Lung microvascular endothelial cell (primary cell): Measurements from ENCODE around the gene MAP1LC3A. TPM values are rescaled to one million over a fixed set of nuclear protein-coding genes. Genes with fewer than 3 reads are reported as not detected.
"Not testable (repeated sequence)": the region's sequence is repeated elsewhere in the genome, so short reads cannot be mapped to it uniquely, and the experiment has no call there.

Experiments used
- DNase-seq, 2 donors: peaks; one replicate each; pipeline versions ENCODE4 v3.0.0 to v3.0.0-alpha.2; 2010; ENCODE audit warnings: low read depth in 2 of 2
- total RNA-seq: library from RNA; depleted of rRNA; stranded (reverse); fragments of >200 nt; gene quantifications from 2 replicates; pipeline ENCODE4 v1.2.1, GENCODE V29; 2014

MAP1LC3A gene
- total RNA-seq, result 19.0 and 38.7 TPM in 2 replicates

- peak; percentile 97 to 99 for DNase-seq
Measured at GRCh38 chr20:34558320-34559218, at the start of gene MAP1LC3A. Gene MAP1LC3A (plus strand): TSS chr20:34558718. CDS start chr20:34558869, 151 bp downstream.

GRCh38 chr20:34510575-34510974 lies 47.9 kb upstream of the MAP1LC3A start:
- DNase-seq, result no peak

- DNase-seq, result no peak
Measured at GRCh38 chr20:34511891-34512265, 46.6 kb upstream of the MAP1LC3A start.

GRCh38 chr20:34512266-34512954 lies 46.1 kb upstream of the MAP1LC3A start:
- DNase-seq, result peak; percentile 20 to 67

GRCh38 chr20:34512955-34513419 lies 45.5 kb upstream of the MAP1LC3A start:
- DNase-seq, result peak in 1 of 2 donors; percentile 53

GRCh38 chr20:34514034-34514433 lies 44.5 kb upstream of the MAP1LC3A start:
- not testable (repeated sequence) for DNase-seq

GRCh38 chr20:34514897-34515483 lies 43.5 kb upstream of the MAP1LC3A start:
- DNase-seq, result peak in 1 of 2 donors; percentile 52

GRCh38 chr20:34515484-34516246 lies 42.9 kb upstream of the MAP1LC3A start:
- DNase-seq, result peak in 1 of 2 donors; percentile 55

- peak; percentile 97 to 98 for DNase-seq
Measured at GRCh38 chr20:34516247-34517113, 42.0 kb upstream of the MAP1LC3A start, which contains the start of gene DYNLRB1. Gene DYNLRB1 (plus strand): TSS chr20:34516422. CDS start chr20:34516459, 37 bp downstream.

- DNase-seq, result no peak
Measured at GRCh38 chr20:34517114-34517505, 41.4 kb upstream of the MAP1LC3A start.

GRCh38 chr20:34518863-34519262 lies 39.7 kb upstream of the MAP1LC3A start:
- not testable (repeated sequence) for DNase-seq

GRCh38 chr20:34519841-34520240 lies 38.7 kb upstream of the MAP1LC3A start:
- not testable (repeated sequence) for DNase-seq

GRCh38 chr20:34522969-34523871 lies 35.3 kb upstream of the MAP1LC3A start:
- peak; percentile 71 to 72 for DNase-seq

GRCh38 chr20:34524426-34524825 lies 34.1 kb upstream of the MAP1LC3A start:
- DNase-seq, result no peak

- DNase-seq, result no peak
Measured at GRCh38 chr20:34525342-34525708, 33.2 kb upstream of the MAP1LC3A start.

GRCh38 chr20:34525709-34526416 lies 32.7 kb upstream of the MAP1LC3A start:
- peak; percentile 93 to 98 for DNase-seq

- no peak for DNase-seq
Measured at GRCh38 chr20:34526466-34526865, 32.1 kb upstream of the MAP1LC3A start.

GRCh38 chr20:34527016-34527415 lies 31.5 kb upstream of the MAP1LC3A start:
- no peak for DNase-seq
